GM18526 (cell line): ENCODE data around the gene NCAM1.

ENCODE experiments used
- POLR2A ChIP-seq: IDR thresholded peaks from 3 replicates; pipeline ENCODE4 v1.6.1; 2011; ENCODE audit not compliant: insufficient read length; ENCODE audit errors: extremely low read depth

NCAM1 gene

DNA sequence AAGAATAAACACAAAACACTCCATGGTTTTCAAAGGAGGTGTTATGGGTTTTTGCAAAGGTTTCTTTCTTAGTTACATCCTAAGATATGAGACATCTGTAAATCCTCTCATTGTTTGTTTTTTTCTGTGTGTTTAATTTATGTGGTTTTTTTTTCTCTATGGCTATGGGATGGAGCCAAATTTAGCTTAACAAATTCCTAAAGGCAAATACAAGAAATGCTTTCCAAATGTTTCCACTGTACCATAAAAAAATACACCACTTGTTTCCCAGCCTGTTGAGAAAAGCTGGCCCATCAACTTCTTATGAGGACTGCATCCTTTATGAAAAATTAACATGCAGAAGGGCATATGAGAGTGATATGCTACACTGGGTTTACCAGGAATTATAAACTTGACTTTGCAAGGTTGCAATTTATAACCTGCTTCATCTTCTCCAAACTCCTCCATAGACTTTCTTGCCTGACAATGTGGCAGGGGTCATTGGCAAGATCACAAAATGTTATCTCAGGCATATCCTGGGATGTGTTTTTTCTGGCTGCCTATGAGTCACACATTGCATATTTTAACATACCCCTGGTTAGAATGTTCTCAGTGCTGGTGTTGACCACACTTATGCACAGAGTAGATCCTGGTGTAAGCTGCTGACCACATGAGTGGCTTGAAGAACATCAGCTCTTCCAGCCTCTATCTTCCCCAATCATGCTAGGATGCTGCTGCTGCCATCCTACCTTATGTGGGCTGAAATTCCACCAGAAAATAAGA, 215.6 kb downstream of the NCAM1 start:
- TF ChIP-seq POLR2A: no peak

- no peak for TF ChIP-seq POLR2A
Observed at GRCh38 chr11:113177671-113178070, 216.5 kb downstream of the NCAM1 start.

- TF ChIP-seq POLR2A: no peak
Observed at GRCh38 chr11:113178381-113179070, 217.3 kb downstream of the NCAM1 start.

- TF ChIP-seq POLR2A: no peak
Observed at GRCh38 chr11:113179181-113179704, 218.0 kb downstream of the NCAM1 start.

DNA sequence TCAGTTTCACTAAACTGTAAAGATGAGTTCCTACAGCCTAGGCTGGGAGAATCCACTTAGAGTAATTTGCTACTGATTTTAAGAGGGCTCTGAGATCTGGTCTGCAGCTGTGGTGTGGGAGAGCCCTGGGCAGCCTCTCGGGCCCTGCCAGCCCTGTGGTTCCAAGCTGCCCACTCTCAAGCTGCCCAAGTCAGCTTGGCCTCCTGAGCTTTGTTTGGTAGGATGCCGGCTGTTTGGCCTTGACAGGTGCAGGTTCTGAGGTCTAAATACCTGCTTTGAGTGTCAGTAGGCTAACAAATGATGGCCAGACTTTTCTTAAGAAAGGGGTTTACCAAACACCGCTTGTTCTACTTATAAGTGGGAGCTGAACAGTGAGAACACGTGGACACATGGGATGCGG, 219.9 kb downstream of the NCAM1 start:
- no peak for TF ChIP-seq POLR2A

GRCh38 chr11:113182288-113182687, 221.1 kb downstream of the NCAM1 start:
- no peak for TF ChIP-seq POLR2A

- TF ChIP-seq POLR2A: no peak
Observed at GRCh38 chr11:113184498-113184897, 223.3 kb downstream of the NCAM1 start.

DNA sequence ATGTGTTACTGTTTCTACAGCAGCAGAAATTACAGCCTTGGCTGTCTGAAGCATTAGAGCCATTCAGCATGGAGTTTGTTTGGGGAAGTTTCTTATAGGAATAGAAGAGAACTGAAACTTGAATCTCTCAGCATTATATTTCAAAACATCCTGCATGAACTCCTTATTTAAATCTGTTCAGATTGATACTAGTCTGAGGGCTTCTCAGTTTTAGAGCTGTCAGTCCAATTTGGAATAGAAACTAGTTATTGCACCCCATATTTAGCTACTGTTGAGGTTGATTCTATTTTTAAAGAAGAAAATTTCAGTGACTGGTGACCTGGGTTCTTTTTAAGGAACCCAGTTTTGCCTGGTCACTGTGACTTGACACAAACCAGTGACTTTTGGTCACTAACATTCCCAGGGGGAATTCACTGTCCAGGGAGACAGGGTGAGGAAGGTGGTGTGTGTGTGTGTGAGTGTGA, 227.2 kb downstream of the NCAM1 start:
- TF ChIP-seq POLR2A: no peak

- no peak for TF ChIP-seq POLR2A
Observed at GRCh38 chr11:113189909-113190667, 228.9 kb downstream of the NCAM1 start.

DNA sequence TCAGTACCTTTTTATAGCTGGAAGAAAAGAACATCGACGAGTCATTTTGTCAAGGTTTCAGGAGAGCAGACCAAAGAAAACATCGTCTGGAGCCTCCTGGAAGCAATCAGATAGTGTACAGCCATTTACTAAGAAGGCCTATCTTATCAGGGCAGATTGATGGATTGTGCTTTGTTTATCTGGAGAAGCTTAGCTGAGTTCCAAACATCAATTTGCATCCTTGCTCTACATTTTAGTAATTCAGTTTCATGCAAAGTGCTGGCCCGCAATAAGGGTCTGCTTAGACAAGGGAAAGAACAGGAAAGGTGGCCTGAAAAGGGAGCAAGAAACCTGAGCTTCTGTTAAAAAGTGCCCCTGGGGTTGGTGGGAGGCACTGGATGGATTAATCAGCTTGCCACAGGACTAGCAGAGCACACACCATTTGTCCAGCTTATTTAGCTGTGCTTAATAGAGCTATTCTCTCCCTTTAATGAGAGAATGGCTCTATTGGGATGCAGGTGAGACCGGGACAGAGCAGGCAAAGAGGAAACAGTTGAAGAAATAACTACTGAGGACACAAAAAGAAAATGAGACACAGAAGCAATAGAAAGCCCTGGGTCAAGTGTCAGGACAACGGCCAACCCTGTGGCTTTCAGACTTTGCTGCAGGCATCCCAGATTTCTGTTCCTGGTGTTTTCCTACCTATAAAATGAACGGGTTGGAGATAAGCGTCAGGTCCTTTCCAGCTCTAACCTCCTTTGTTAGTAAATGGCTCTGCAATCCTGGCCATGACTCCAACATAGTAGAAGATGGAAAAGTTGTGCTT, 231.1 kb downstream of the NCAM1 start:
- no peak for TF ChIP-seq POLR2A

GRCh38 chr11:113193016-113193415, 231.8 kb downstream of the NCAM1 start:
- no peak for TF ChIP-seq POLR2A

GRCh38 chr11:113193946-113194345, 232.7 kb downstream of the NCAM1 start:
- no peak for TF ChIP-seq POLR2A

DNA sequence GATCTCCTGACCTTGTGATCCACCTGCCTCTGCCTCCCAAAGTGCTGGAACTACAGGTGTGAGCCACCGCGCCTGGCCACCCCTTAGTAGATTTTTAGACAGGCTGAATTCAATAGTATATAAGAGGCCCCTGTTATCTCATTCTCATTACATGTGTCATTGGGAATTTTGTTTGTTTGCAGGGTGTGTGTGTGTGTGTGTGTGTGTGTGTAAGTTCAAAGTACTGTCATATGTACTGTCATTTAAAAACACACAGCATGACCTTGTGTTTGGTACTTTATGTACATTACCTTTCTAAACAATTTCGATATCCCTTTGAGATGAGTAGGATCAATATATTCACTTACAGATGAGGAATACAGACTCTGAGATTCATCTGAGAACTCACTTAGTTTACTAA, 234.5 kb downstream of the NCAM1 start:
- TF ChIP-seq POLR2A: no peak

DNA sequence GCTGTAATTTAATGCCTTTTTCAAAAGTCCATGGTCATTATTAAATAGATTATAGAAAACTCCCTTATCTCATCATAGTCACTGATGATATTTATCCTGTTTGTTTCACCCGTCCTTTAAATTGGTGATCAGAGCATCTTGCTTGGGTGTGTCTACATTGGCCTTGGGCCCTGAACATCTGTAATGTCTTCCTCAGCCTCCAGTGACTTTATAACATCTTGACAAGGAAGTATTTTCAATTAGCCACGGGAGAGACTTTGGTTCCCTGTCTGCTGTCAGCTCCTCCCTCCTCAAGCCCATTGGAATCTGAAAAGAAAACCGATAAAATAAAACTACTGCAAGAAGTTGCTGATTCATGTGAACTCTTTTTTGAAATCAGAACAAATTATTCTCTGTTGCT, 236.2 kb downstream of the NCAM1 start:
- TF ChIP-seq POLR2A: no peak
